HG02610 (cell line): Measurements from ENCODE around the gene ABLIM3.

Experiments used
- ATAC-seq: cut with Tn5 transposase; IDR thresholded peaks from one replicate; pipeline ENCODE4 v1.9.1; 2021; ENCODE audit warnings: mild to moderate bottlenecking, moderate library complexity; ENCODE audit not compliant: unreplicated experiment

ABLIM3 gene

GRCh38 chr5:149141224-149141956 lies at the start of gene ABLIM3:
TSS of gene ABLIM3 (plus strand) at chr5:149141493. CDS start at chr5:149142096, 603 bp downstream.
- peak; percentile 78 for ATAC-seq

- no peak for ATAC-seq
Measured at GRCh38 chr5:149093625-149094024, 47.7 kb upstream of the ABLIM3 start.

- ATAC-seq, result no peak
Measured at GRCh38 chr5:149094996-149095395, 46.3 kb upstream of the ABLIM3 start.

- no peak for ATAC-seq
Measured at GRCh38 chr5:149099920-149100319, 41.4 kb upstream of the ABLIM3 start.

- ATAC-seq, result no peak
Measured at GRCh38 chr5:149100331-149100730, 41.0 kb upstream of the ABLIM3 start.

GRCh38 chr5:149108651-149109280 lies 32.5 kb upstream of the ABLIM3 start:
- no peak for ATAC-seq

GRCh38 chr5:149110406-149110805 lies 30.9 kb upstream of the ABLIM3 start:
- ATAC-seq, result no peak

- ATAC-seq, result no peak
Measured at GRCh38 chr5:149113669-149114068, 27.6 kb upstream of the ABLIM3 start.

- peak; percentile 62 for ATAC-seq
Measured at GRCh38 chr5:149114403-149115312, 26.6 kb upstream of the ABLIM3 start.

- peak; percentile 84 for ATAC-seq
Measured at GRCh38 chr5:149117970-149118369, 23.3 kb upstream of the ABLIM3 start.

- ATAC-seq, result no peak
Measured at GRCh38 chr5:149118463-149118862, 22.8 kb upstream of the ABLIM3 start.

GRCh38 chr5:149121145-149121544 lies 20.1 kb upstream of the ABLIM3 start:
- ATAC-seq, result no peak

- no peak for ATAC-seq
Measured at GRCh38 chr5:149123211-149123610, 18.1 kb upstream of the ABLIM3 start.

- ATAC-seq, result no peak
Measured at GRCh38 chr5:149125386-149125891, 15.9 kb upstream of the ABLIM3 start.

GRCh38 chr5:149126906-149127305 lies 14.4 kb upstream of the ABLIM3 start:
- ATAC-seq, result no peak

- no peak for ATAC-seq
Measured at GRCh38 chr5:149127394-149127955, 13.8 kb upstream of the ABLIM3 start.

GRCh38 chr5:149128023-149128875 lies 13.0 kb upstream of the ABLIM3 start:
- peak; percentile 66 for ATAC-seq

GRCh38 chr5:149129181-149129580 lies 12.1 kb upstream of the ABLIM3 start:
- ATAC-seq, result no peak

GRCh38 chr5:149130121-149130914 lies 11.0 kb upstream of the ABLIM3 start:
- no peak for ATAC-seq
